T-helper 17 cell (primary cell): ENCODE data around the gene PPM1A. TPM values are rescaled to one million over a fixed set of nuclear protein-coding genes. Genes with fewer than 3 reads are reported as not detected.
A peak's percentile ranks its signal among the peaks of the same experiment; 100 is the strongest.

ENCODE experiments used
- ATAC-seq: fragments of 150-1000 bp; cut with Tn5 transposase; 2 replicates; pipeline ENCODE4 v1.10.0; 2021; ENCODE audit warnings: mild to moderate bottlenecking, moderate library complexity
- DNase-seq, 3 donors: peaks; one replicate each; pipeline versions ENCODE4 v3.0.0 to v3.0.0-alpha.2; 2020 to 2021
- H3K9me3 ChIP-seq: one replicate; pipeline ENCODE4 v1.7.0; 2013; ENCODE audit warnings: low read length, mild to moderate bottlenecking; ENCODE audit not compliant: control insufficient read depth, poor library complexity, severe bottlenecking
- H3K27ac Mint-ChIP-seq: one replicate; pipeline ENCODE4 v1.8.0; 2022; ENCODE audit warnings: mild to moderate bottlenecking, moderate library complexity, mixed read lengths
- H3K27me3 Mint-ChIP-seq: one replicate; pipeline ENCODE4 v1.8.0; 2022; ENCODE audit warnings: mixed read lengths
- H3K36me3 Mint-ChIP-seq: one replicate; pipeline ENCODE4 v1.8.0; 2022; ENCODE audit warnings: low read depth, mixed read lengths
- H3K4me1 Mint-ChIP-seq: one replicate; pipeline ENCODE4 v1.8.0; 2022; ENCODE audit warnings: mild to moderate bottlenecking, mixed read lengths
- H3K4me3 Mint-ChIP-seq: one replicate; pipeline ENCODE4 v1.8.0; 2022; ENCODE audit warnings: mild to moderate bottlenecking, moderate library complexity, mixed read lengths
- total RNA-seq, 4 donors: library from RNA in 2 of 4; stranded (reverse) in 2 of 4; gene quantifications; one replicate each; pipeline ENCODE4 v1.2.3 and lab custom pipeline; 2022 to 2026

Gene PPM1A
- total RNA-seq, 2 donors from 2014 or later: 67.2 to 111 TPM

GRCh38 chr14:60215520-60216420 is 33.3 kb upstream of the PPM1A start:
- peaks cover 2% of the 10 kb centered on the region for H3K36me3 Mint-ChIP-seq
- DNase-seq: no peak

GRCh38 chr14:60217713-60218112 is 31.3 kb upstream of the PPM1A start:
- DNase-seq: no peak
- Mint-ChIP-seq H3K4me1 (no peaks in the 10 kb centered on the region), H3K27me3 (peaks cover 14% of the 10 kb centered on the region), H3K36me3 (no peaks in the 10 kb centered on the region), H3K27ac (no peak overlapping the region), H3K4me3 (no peak overlapping the region)
- ATAC-seq: no peak
- H3K9me3 ChIP-seq: no peaks in the 10 kb centered on the region

More at GRCh38 chr14:60215520-60216420, 33.3 kb upstream of the PPM1A start:
- no peak for ATAC-seq
- Mint-ChIP-seq H3K27ac (no peak overlapping the region), H3K27me3 (peaks cover 22% of the 10 kb centered on the region), H3K4me1 (no peaks in the 10 kb centered on the region), H3K4me3 (no peak overlapping the region)
- H3K9me3 ChIP-seq: no peaks in the 10 kb centered on the region

GRCh38 chr14:60220084-60220483 is 28.9 kb upstream of the PPM1A start:
- no peaks in the 10 kb centered on the region for H3K9me3 ChIP-seq
- no peak overlapping the region for H3K4me3 Mint-ChIP-seq
- H3K27me3 Mint-ChIP-seq: peaks cover 8% of the 10 kb centered on the region
- no peaks in the 10 kb centered on the region for H3K4me1 Mint-ChIP-seq
- ATAC-seq (no peak), DNase-seq (no peak)
- H3K27ac Mint-ChIP-seq: no peak overlapping the region
- no peaks in the 10 kb centered on the region for H3K36me3 Mint-ChIP-seq

GRCh38 chr14:60220917-60221316 is 28.1 kb upstream of the PPM1A start:
- no peak for ATAC-seq
- no peaks in the 10 kb centered on the region for H3K9me3 ChIP-seq
- no peak for DNase-seq
- H3K4me3 Mint-ChIP-seq: no peak overlapping the region
- no peaks in the 10 kb centered on the region for H3K4me1 Mint-ChIP-seq
- peaks cover 8% of the 10 kb centered on the region for H3K27me3 Mint-ChIP-seq
- H3K36me3 Mint-ChIP-seq: peaks cover 2% of the 10 kb centered on the region
- H3K27ac Mint-ChIP-seq: no peak overlapping the region

GRCh38 chr14:60221457-60221856 is 27.6 kb upstream of the PPM1A start:
- Mint-ChIP-seq H3K36me3 (peaks cover 2% of the 10 kb centered on the region), H3K4me1 (no peaks in the 10 kb centered on the region), H3K4me3 (no peak overlapping the region), H3K27ac (no peak overlapping the region), H3K27me3 (peaks cover 8% of the 10 kb centered on the region)
- no peak for ATAC-seq
- DNase-seq: no peak
- no peaks in the 10 kb centered on the region for H3K9me3 ChIP-seq

GRCh38 chr14:60222820-60223219 is 26.2 kb upstream of the PPM1A start:
- no peak overlapping the region for H3K27ac Mint-ChIP-seq
- DNase-seq (no peak), ATAC-seq (no peak)
- peaks cover 3% of the 10 kb centered on the region for H3K4me1 Mint-ChIP-seq
- peaks cover 2% of the 10 kb centered on the region for H3K36me3 Mint-ChIP-seq
- H3K9me3 ChIP-seq: no peaks in the 10 kb centered on the region
- no peak overlapping the region for H3K4me3 Mint-ChIP-seq
- H3K27me3 Mint-ChIP-seq: peaks cover 8% of the 10 kb centered on the region

GRCh38 chr14:60225265-60225664 is 23.8 kb upstream of the PPM1A start:
- Mint-ChIP-seq H3K4me1 (peaks cover 3% of the 10 kb centered on the region), H3K4me3 (no peak overlapping the region), H3K27ac (peak overlapping the region; percentile 44), H3K27me3 (no peaks in the 10 kb centered on the region), H3K36me3 (peaks cover 2% of the 10 kb centered on the region)
- no peaks in the 10 kb centered on the region for H3K9me3 ChIP-seq
- DNase-seq (no peak), ATAC-seq (no peak)

GRCh38 chr14:60226298-60226697 is 22.7 kb upstream of the PPM1A start:
- peaks cover 4% of the 10 kb centered on the region for H3K36me3 Mint-ChIP-seq
- no peaks in the 10 kb centered on the region for H3K27me3 Mint-ChIP-seq
- no peaks in the 10 kb centered on the region for H3K9me3 ChIP-seq
- peaks cover 3% of the 10 kb centered on the region for H3K4me1 Mint-ChIP-seq
- no peak overlapping the region for H3K4me3 Mint-ChIP-seq
- no peak overlapping the region for H3K27ac Mint-ChIP-seq
- ATAC-seq (no peak), DNase-seq (no peak)

- H3K36me3 Mint-ChIP-seq: peaks cover 4% of the 10 kb centered on the region
- no peaks in the 10 kb centered on the region for H3K27me3 Mint-ChIP-seq
- H3K9me3 ChIP-seq: no peaks in the 10 kb centered on the region
- ATAC-seq (no peak), DNase-seq (no peak)
- H3K27ac Mint-ChIP-seq: no peak overlapping the region
- H3K4me1 Mint-ChIP-seq: peaks cover 3% of the 10 kb centered on the region
- H3K4me3 Mint-ChIP-seq: no peak overlapping the region
Observed at GRCh38 chr14:60227291-60227690, 21.7 kb upstream of the PPM1A start.

- Mint-ChIP-seq H3K36me3 (peaks cover 4% of the 10 kb centered on the region), H3K4me3 (no peak overlapping the region), H3K27ac (no peak overlapping the region), H3K27me3 (no peaks in the 10 kb centered on the region), H3K4me1 (peaks cover 3% of the 10 kb centered on the region)
- H3K9me3 ChIP-seq: peaks cover 4% of the 10 kb centered on the region
- ATAC-seq (no peak), DNase-seq (no peak)
Observed at GRCh38 chr14:60229614-60230013, 19.4 kb upstream of the PPM1A start.

GRCh38 chr14:60232185-60232584 is 16.8 kb upstream of the PPM1A start:
- H3K27me3 Mint-ChIP-seq: no peaks in the 10 kb centered on the region
- ATAC-seq (no peak), DNase-seq (no peak)
- peaks cover 4% of the 10 kb centered on the region for H3K9me3 ChIP-seq
- H3K4me1 Mint-ChIP-seq: no peaks in the 10 kb centered on the region
- H3K36me3 Mint-ChIP-seq: peaks cover 2% of the 10 kb centered on the region
- H3K27ac Mint-ChIP-seq: no peak overlapping the region
- no peak overlapping the region for H3K4me3 Mint-ChIP-seq

GRCh38 chr14:60233251-60233650 is 15.8 kb upstream of the PPM1A start:
- Mint-ChIP-seq H3K4me3 (no peak overlapping the region), H3K4me1 (no peaks in the 10 kb centered on the region), H3K27ac (no peak overlapping the region), H3K27me3 (peaks cover under 1% of the 10 kb centered on the region), H3K36me3 (peaks cover 2% of the 10 kb centered on the region)
- H3K9me3 ChIP-seq: peaks cover 4% of the 10 kb centered on the region
- ATAC-seq (no peak), DNase-seq (no peak)

GRCh38 chr14:60233891-60234290 is 15.1 kb upstream of the PPM1A start:
- no peak for ATAC-seq
- no peak for DNase-seq

GRCh38 chr14:60235440-60235839 is 13.6 kb upstream of the PPM1A start:
- Mint-ChIP-seq H3K36me3 (peaks cover 6% of the 10 kb centered on the region), H3K27ac (no peak overlapping the region), H3K4me1 (no peaks in the 10 kb centered on the region), H3K27me3 (peaks cover 11% of the 10 kb centered on the region), H3K4me3 (no peak overlapping the region)
- no peak for DNase-seq
- no peak for ATAC-seq
- H3K9me3 ChIP-seq: peaks cover 4% of the 10 kb centered on the region

More at GRCh38 chr14:60233891-60234290, 15.1 kb upstream of the PPM1A start:
- H3K27me3 Mint-ChIP-seq: peaks cover 7% of the 10 kb centered on the region
- H3K27ac Mint-ChIP-seq: no peak overlapping the region
- peaks cover 4% of the 10 kb centered on the region for H3K36me3 Mint-ChIP-seq
- no peaks in the 10 kb centered on the region for H3K4me1 Mint-ChIP-seq
- H3K9me3 ChIP-seq: peaks cover 4% of the 10 kb centered on the region
- H3K4me3 Mint-ChIP-seq: no peak overlapping the region
